Measurements from ENCODE around the gene KCTD10. TPM values are rescaled to one million over a fixed set of nuclear protein-coding genes. Genes with fewer than 3 reads are reported as not detected.

The KCTD10 gene
- total RNA-seq, 4 donors from 2014 or later = 31.5 to 62.8 (median 46.5) TPM

- Histone ChIP-seq H3K4me3 (no peak overlapping the region), H3K27me3 (no peaks in the 10 kb centered on the region), H3K9me3 (no peaks in the 10 kb centered on the region), H3K4me1 (peaks cover 0 to 6% (median 6%) of the 10 kb centered on the region in 3 donors), H3K27ac (no peak overlapping the region), H3K36me3 (peaks cover 6 to 100% (median 65%) of the 10 kb centered on the region in 3 donors)
- 89 to 92% methylated on average over 5 of the region's 5 CpGs for WGBS, 2 donors
- intact Hi-C loops (cut with DNase I) = no loop called here
- DNase-seq = no peak
- TF ChIP-seq POLR2A (IDR thresholded peaks at IDR 0.05) = no peak
- TF ChIP-seq CTCF (IDR thresholded peaks at IDR 0.05) = no peak
These were observed 25.2 kb upstream of the KCTD10 start for GRCh38 chr12:109502332-109502731.

GRCh38 chr12:109501299-109501698 is 24.2 kb upstream of the KCTD10 start:
- intact Hi-C loops (cut with DNase I) = no loop called here
- Histone ChIP-seq H3K36me3 (peaks cover 5 to 100% (median 61%) of the 10 kb centered on the region in 3 donors), H3K4me3 (no peak overlapping the region), H3K27ac (no peak overlapping the region), H3K4me1 (peaks cover 0 to 9% (median 6%) of the 10 kb centered on the region in 3 donors), H3K27me3 (no peaks in the 10 kb centered on the region), H3K9me3 (no peaks in the 10 kb centered on the region)
- TF ChIP-seq CTCF (IDR thresholded peaks at IDR 0.05) = no peak
- no peak for TF ChIP-seq POLR2A (IDR thresholded peaks at IDR 0.05)
- 80 to 87% methylated on average over 5 to 6 of the region's 6 CpGs for WGBS, 2 donors
- no peak for DNase-seq

GRCh38 chr12:109500406-109501185 is 23.5 kb upstream of the KCTD10 start:
- H3K27me3 ChIP-seq = no peaks in the 10 kb centered on the region
- H3K27ac ChIP-seq = no peak overlapping the region
- no peak overlapping the region for H3K4me3 ChIP-seq
- no peak for DNase-seq
- H3K36me3 ChIP-seq = peaks cover 5 to 100% (median 54%) of the 10 kb centered on the region in 3 donors
- TF ChIP-seq CTCF (IDR thresholded peaks at IDR 0.05) = no peak
- TF ChIP-seq POLR2A (IDR thresholded peaks at IDR 0.05) = no peak
- WGBS, 2 donors = 77 to 87% methylated on average over 8 to 9 of the region's 9 CpGs
- no peaks in the 10 kb centered on the region for H3K9me3 ChIP-seq
- intact Hi-C loops (cut with DNase I) = no loop called here
- peaks cover 0 to 9% (median 6%) of the 10 kb centered on the region in 3 donors for H3K4me1 ChIP-seq

- intact Hi-C loops (cut with DNase I) = loop anchor here (10.0 kb wide), 1 partner anchor 63 kb away; no protein-coding TSS in a partner anchor
- Histone ChIP-seq H3K36me3 (peaks cover 5 to 100% (median 45%) of the 10 kb centered on the region in 3 donors), H3K9me3 (no peaks in the 10 kb centered on the region), H3K27ac (no peak overlapping the region), H3K27me3 (no peaks in the 10 kb centered on the region), H3K4me1 (peaks cover 0 to 9% (median 6%) of the 10 kb centered on the region in 3 donors), H3K4me3 (no peak overlapping the region)
- WGBS, 2 donors = 35 to 59% methylated on average over 7 of the region's 7 CpGs
- no peak for DNase-seq
- TF ChIP-seq CTCF (IDR thresholded peaks at IDR 0.05) (no peak), POLR2A (IDR thresholded peaks at IDR 0.05) (no peak)
These were observed 20.6 kb upstream of the KCTD10 start for GRCh38 chr12:109497675-109498074.

GRCh38 chr12:109496306-109496705 is 19.2 kb upstream of the KCTD10 start:
- no peak overlapping the region for H3K27ac ChIP-seq
- no peak for TF ChIP-seq CTCF (IDR thresholded peaks at IDR 0.05)
- no peak for TF ChIP-seq POLR2A (IDR thresholded peaks at IDR 0.05)
- intact Hi-C loops (cut with DNase I) = loop anchor here (10.0 kb wide), 1 partner anchor 62 kb away; no protein-coding TSS in a partner anchor
- no peaks in the 10 kb centered on the region for H3K27me3 ChIP-seq
- H3K4me3 ChIP-seq = no peak overlapping the region
- peaks cover 8 to 100% (median 36%) of the 10 kb centered on the region in 3 donors for H3K36me3 ChIP-seq
- H3K9me3 ChIP-seq = no peaks in the 10 kb centered on the region
- peaks cover 0 to 9% (median 6%) of the 10 kb centered on the region in 3 donors for H3K4me1 ChIP-seq
- DNase-seq = no peak
